HUES48 (cell line): ENCODE results near the gene ZBTB17.

Source experiments
- H3K27ac ChIP-seq: one replicate; pipeline ENCODE4 v1.7.0; 2013; ENCODE audit warnings: low read depth, low read length, inconsistent platforms
- H3K27me3 ChIP-seq: 2 replicates; pipeline ENCODE4 v1.6.1; 2013; ENCODE audit warnings: mild to moderate bottlenecking, low read length; ENCODE audit not compliant: control insufficient read depth, insufficient read depth
- H3K36me3 ChIP-seq: 2 replicates; pipeline ENCODE4 v1.6.1; 2013; ENCODE audit warnings: low read length; ENCODE audit not compliant: control insufficient read depth, insufficient read depth
- H3K4me1 ChIP-seq: 2 replicates; pipeline ENCODE4 v1.6.1; 2013; ENCODE audit warnings: mild to moderate bottlenecking, low read length; ENCODE audit not compliant: control insufficient read depth, insufficient read depth
- H3K4me3 ChIP-seq: 2 replicates; pipeline ENCODE4 v1.5.1; 2013; ENCODE audit warnings: mild to moderate bottlenecking, low read depth, low read length
- H3K9ac ChIP-seq: 2 replicates; pipeline ENCODE4 v1.6.1; 2013; ENCODE audit warnings: mild to moderate bottlenecking, low read depth, low read length, moderate library complexity
- H3K9me3 ChIP-seq: 2 replicates; pipeline ENCODE4 v1.6.1; 2013; ENCODE audit warnings: low read length; ENCODE audit not compliant: control insufficient read depth, insufficient read depth

ZBTB17 gene

DNA sequence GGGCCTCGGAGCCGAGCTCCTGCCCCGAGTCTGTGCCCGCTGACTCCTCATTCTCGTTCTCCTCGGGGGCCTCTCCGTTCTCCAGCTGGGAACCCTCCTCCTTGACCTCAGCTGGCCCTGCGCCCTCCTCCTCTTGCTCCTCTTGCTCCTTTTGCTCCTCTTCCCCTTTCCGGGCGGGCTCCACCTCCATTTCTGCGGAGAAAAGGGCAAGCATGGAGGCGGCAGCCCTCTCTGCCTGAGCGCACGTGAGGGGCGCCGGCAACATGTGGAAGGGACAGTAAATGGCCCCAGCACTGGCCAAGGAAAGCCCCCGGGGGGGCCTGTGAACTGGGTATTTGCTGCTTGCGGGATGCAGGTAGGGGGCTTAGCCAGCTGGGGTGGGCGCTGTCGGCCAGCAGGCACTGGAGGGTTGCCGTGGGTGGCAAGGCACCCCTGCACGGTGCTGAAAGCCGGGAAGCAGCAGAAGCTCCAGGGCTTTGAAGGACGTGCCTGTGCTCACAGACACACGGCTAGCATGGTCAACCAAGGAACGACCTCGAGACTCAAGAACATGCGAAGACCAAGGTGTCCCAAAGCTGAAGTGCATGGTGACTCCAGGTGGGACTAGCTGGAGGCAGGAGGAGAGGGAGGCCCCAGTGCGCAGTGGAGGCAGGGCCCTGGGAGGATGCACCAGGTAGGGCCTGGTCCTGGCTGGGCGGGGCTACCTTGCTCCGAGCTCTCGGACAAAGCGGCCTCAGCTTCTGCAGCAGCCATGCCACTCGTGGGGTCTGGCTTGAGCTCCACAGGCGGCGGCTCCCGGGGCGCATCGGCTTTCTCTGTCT, 30.7 kb downstream of the ZBTB17 start:
- Histone ChIP-seq H3K4me3 (no peak overlapping the region), H3K9ac (no peak overlapping the region), H3K27ac (no peak overlapping the region), H3K4me1 (peaks cover 20% of the 10 kb centered on the region), H3K36me3 (peaks cover 69% of the 10 kb centered on the region), H3K9me3 (no peaks in the 10 kb centered on the region), H3K27me3 (no peaks in the 10 kb centered on the region)

DNA sequence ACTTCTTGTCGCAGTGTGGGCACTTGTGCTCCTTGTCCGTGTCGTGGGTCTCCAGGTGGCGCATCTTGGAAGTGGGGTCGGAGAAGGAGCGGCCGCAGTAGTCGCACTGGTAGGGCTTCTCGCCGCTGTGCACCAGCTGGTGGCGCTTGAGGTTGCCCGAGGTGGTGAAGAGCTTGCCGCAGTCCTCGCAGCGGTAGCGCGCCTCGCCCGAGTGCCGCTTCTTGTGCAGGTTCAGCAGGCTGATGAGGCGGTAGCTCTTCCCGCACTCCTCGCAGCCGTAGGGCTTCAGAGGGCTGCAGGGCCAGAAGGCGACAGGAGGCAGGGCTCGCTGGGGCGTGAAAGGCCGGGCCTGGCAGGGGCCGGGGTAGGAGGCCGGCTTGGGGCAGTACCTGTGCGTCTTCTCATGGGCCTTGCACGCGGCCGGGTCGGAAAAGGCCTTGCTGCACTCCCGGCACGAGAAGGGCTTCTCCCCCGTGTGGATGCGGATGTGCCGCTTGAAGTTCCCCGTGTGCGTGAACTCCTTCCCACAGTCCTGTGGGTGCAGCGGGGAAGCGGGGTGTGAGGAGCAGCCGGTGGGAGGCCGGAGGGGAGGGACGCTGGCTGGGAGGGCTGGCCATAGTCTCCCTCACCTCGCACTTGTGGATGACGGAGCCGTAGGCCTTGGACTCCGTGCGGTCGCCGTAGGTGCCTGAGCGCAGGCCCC, 31.4 kb downstream of the ZBTB17 start:
- peaks cover 77% of the 10 kb centered on the region for H3K36me3 ChIP-seq
- no peak overlapping the region for H3K9ac ChIP-seq
- H3K27ac ChIP-seq = no peak overlapping the region
- H3K4me1 ChIP-seq = peaks cover 14% of the 10 kb centered on the region
- H3K27me3 ChIP-seq = no peaks in the 10 kb centered on the region
- H3K9me3 ChIP-seq = no peaks in the 10 kb centered on the region
- no peak overlapping the region for H3K4me3 ChIP-seq

DNA sequence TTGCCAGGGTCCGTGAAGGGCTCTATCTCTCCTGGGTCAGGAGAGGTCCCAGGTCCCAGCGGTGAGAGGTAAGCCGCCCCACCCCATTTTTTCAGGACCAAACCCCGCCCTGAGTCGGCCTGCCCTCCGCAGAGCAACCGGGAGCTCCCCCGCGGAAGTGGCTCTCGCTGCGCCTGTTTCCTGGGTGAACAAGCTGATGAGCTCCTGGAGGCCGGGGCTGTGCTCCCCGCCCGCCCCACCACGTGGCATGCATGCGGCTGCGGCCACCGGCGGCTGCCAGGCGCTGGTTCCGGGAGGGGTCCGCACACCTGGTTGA, 32.0 kb downstream of the ZBTB17 start:
- Histone ChIP-seq H3K27ac (no peak overlapping the region), H3K36me3 (peaks cover 82% of the 10 kb centered on the region), H3K4me1 (peaks cover 8% of the 10 kb centered on the region), H3K9me3 (no peaks in the 10 kb centered on the region), H3K27me3 (no peaks in the 10 kb centered on the region), H3K9ac (no peak overlapping the region), H3K4me3 (no peak overlapping the region)

DNA sequence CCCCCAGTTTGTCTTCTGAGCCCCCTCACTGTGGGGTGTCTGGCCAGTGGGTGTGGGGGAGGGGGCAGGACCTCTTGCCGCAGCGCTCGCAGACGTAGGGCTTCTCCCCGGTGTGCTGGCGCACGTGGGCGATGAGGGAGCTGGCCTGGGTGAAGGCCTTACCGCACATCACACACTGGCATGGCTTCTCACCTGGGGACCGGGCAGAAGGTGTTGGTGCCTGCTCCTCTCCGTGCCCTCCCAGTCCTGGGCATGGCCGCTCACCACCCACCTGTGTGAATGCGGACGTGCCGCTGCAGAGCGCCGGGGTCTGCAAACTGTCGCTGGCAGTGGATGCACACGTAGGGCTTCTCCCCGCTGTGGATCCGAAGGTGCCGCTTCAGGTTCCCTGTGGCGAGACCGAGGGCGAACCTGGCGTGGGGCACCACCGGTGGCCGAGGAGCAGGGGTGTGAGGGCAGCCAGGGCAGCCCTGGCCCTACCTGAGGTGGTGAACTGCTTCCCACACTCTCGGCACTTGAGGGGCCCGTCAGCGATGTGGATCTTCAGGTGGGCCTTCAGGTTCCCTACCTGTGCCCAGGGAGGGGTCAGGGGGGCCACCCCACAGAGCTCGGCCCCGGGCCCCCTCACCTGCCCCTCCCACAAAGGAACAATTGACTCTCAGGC, 32.4 kb downstream of the ZBTB17 start:
- Histone ChIP-seq H3K4me3 (no peak overlapping the region), H3K27me3 (no peaks in the 10 kb centered on the region), H3K9ac (no peak overlapping the region), H3K36me3 (peaks cover 87% of the 10 kb centered on the region), H3K4me1 (peaks cover 4% of the 10 kb centered on the region; the same call in 1 of the 2 replicates), H3K9me3 (no peaks in the 10 kb centered on the region), H3K27ac (no peak overlapping the region)

DNA sequence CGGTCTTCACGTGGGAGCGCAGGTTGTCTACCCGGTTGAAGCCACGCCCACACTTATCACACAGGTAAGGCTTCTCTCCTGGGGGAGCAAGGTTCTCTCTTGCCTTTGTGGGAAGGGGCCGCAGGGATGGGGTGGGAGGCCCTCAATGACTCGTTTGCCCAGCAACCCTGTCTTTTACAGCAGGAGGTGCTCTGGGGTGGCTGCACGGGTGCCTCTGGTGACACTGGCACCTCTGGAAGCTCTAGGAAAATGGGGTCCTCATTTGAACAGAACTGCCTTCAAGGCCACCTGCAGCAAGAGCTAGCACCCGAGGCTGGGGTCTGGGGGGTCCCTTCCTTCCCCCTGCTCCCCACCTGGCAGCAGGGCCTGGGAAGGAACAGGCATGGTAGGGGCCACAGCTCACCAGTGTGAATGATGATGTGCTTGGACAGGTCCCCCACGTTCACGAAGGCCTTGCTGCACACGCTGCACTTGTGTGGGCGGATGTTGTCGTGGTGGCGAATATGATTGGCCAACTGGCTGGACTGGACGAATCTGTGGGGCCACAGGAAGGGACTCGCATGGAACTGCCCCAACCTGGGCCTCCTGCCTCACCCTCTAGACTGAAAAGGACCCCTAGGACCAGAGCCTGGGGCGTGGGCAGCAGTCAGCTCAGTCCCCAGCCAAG, 33.1 kb downstream of the ZBTB17 start:
- Histone ChIP-seq H3K9me3 (no peaks in the 10 kb centered on the region), H3K4me3 (no peak overlapping the region), H3K4me1 (no peaks in the 10 kb centered on the region), H3K36me3 (peaks cover 94% of the 10 kb centered on the region), H3K27me3 (no peaks in the 10 kb centered on the region), H3K9ac (no peak overlapping the region), H3K27ac (no peak overlapping the region)

DNA sequence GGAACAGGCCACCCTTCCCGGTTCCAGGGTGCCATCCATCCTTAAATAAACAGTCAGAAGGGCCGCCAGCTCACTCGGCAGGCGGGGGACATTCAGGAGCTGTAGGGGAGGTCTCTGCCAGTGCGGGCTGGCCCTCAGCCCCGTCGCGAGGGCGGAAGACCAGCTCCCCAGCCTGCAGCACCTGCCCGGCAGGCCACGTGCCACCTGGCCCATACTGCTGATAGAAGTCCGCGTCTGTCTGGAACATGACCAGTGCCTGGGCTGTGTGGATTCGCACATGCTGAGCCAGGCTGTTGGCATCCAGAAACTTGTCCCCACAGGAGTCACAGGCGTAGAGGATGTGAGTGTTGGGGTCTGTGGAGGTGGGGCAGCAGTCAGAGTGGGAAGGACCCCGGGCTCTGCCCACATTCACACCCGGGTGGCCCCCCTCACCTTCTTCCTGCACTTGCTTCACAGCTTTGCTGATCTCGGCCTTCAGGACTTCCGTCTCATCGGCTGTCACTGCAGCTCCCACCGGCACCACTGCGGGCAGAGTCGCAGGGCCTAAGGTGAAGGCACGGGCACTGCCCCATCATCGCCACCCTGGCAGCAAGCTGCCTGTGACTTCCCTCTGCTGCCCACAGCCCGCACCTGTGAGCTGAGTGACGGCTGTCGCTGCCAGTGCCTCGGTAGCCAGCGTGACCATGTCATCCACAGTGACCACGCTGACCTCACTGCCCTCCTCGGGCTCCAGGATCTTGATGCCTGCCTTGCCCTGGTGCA, 33.8 kb downstream of the ZBTB17 start:
- Histone ChIP-seq H3K9ac (no peak overlapping the region), H3K9me3 (no peaks in the 10 kb centered on the region), H3K4me1 (no peaks in the 10 kb centered on the region), H3K36me3 (peaks cover 95% of the 10 kb centered on the region), H3K4me3 (no peak overlapping the region), H3K27me3 (no peaks in the 10 kb centered on the region), H3K27ac (no peak overlapping the region)

DNA sequence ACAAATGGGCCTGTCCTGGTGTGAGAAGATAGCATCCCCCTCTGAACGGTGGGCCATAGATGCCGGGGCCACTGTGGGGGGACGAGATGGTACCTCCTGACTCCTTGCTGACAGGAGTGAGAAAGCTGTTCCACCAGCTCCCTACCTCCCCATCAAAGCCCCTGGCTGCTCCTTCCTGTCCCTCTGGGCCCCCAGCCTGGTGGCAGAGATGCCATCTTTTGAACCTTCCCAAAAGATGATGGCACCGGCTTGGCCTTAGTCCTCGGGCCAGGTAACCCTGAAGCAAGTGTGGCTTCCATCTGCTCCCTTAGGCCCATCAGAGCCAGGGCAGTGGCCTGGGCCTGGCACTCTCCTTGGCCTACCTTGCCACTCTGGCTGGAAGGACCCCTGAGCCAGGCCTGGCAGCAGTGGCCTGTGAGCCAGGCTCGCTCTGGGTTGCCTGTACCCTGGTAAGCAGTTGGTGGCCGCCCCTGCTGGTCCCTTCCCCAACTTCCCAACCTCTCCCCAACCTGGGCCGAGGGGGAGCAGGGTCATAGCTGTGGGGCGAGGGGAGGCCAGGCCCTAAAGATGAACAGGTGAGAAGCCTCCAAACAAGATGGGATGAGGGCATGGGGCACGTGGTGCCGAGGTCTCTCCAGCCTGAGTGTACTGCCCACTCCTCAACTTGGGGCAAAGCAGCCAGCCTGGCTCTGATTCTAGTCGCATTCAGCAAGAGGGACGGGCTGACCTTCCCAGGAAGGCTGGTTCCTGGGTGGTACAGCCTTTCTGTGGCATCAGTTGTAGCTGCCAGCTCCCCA, 34.7 kb downstream of the ZBTB17 start:
- Histone ChIP-seq H3K27me3 (no peaks in the 10 kb centered on the region), H3K9me3 (no peaks in the 10 kb centered on the region), H3K27ac (no peak overlapping the region), H3K4me1 (no peaks in the 10 kb centered on the region), H3K4me3 (no peak overlapping the region), H3K36me3 (peaks cover 95% of the 10 kb centered on the region), H3K9ac (no peak overlapping the region)

DNA sequence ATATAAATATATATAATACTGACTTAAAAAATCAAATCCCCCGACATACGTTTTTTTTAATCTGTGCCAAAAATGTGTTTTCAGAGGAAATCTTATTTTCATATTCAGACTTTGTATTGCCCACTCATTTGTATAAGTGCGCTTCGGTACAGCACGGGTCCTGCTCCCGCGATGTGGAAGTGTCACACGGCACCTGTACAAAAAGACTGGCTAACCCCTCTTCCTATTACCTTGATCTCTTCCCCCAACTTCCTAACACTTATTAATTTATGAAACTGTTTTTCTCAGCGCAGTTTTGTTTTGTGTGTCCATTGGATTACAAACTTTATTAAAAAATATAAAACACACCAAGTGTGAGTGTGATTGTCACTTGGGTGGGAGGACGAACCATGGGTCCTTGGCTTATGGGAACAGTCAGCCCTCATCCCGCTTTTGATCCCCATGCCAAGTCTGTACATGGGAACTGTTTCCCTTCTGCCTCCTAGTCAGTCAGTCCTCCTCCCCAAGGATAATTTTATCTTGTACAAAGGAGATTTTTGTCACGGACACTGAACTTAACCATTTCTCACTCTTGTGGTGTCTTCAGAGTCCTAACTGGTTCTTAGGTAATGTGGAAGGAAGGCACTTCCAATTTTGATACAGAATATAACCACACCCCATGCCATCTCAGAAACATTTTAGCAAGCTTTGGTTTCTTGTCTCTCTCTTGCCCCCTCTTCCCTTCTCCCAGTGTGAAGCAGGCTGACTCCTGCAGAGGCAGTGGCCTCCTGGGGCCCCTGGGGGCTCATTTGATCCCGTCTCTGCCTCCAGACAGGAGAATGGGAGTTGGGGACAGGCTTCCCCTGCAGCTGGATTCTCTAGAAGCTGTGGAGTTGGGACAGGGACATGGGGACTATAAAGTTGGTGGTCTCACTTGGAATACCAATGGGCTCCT, 35.5 kb downstream of the ZBTB17 start:
- Histone ChIP-seq H3K27ac (no peak overlapping the region), H3K4me1 (no peaks in the 10 kb centered on the region), H3K4me3 (no peak overlapping the region), H3K9ac (no peak overlapping the region), H3K27me3 (no peaks in the 10 kb centered on the region), H3K9me3 (no peaks in the 10 kb centered on the region), H3K36me3 (peaks cover 93% of the 10 kb centered on the region)
